Esophagus muscularis mucosa (tissue), 4 donors: ENCODE measurements around the gene ACOXL.

ENCODE experiments used
- EP300 ChIP-seq: sonication (generic); formaldehyde crosslinking; IDR thresholded peaks from one replicate; pipeline ENCODE4 v1.6.1; 2017; ENCODE audit warnings: antibody characterized with exemption
- POLR2A ChIP-seq: fragments of 450-650 bp; IDR thresholded peaks from one replicate; pipeline ENCODE4 v1.6.1; 2017; ENCODE audit warnings: antibody characterized with exemption, moderate library complexity, mild to moderate bottlenecking, low read depth
- POLR2AphosphoS5 ChIP-seq, 2 donors: sonication (generic); formaldehyde crosslinking; IDR thresholded peaks; one replicate each; pipeline ENCODE4 v1.6.1; 2017; ENCODE audit warnings: antibody characterized with exemption in 2 of 2
- TF ChIP-seq, protein P1 (sequence below), 3 experiments: fragments of 200-600 bp in 2 of 3; fragments of 450-650 bp in 1 of 3; sonication (generic) in 2 of 3; IDR thresholded peaks; one replicate each; pipeline ENCODE4 v1.5.1; 2017 to 2019; ENCODE audit warnings: antibody characterized with exemption in 3 of 3, mild to moderate bottlenecking in 2 of 3, moderate library complexity in 1 of 3

GRCh38 chr2:110720547-110720946 lies 11.8 kb upstream of the ACOXL start:
- TF ChIP-seq, protein P1, sequence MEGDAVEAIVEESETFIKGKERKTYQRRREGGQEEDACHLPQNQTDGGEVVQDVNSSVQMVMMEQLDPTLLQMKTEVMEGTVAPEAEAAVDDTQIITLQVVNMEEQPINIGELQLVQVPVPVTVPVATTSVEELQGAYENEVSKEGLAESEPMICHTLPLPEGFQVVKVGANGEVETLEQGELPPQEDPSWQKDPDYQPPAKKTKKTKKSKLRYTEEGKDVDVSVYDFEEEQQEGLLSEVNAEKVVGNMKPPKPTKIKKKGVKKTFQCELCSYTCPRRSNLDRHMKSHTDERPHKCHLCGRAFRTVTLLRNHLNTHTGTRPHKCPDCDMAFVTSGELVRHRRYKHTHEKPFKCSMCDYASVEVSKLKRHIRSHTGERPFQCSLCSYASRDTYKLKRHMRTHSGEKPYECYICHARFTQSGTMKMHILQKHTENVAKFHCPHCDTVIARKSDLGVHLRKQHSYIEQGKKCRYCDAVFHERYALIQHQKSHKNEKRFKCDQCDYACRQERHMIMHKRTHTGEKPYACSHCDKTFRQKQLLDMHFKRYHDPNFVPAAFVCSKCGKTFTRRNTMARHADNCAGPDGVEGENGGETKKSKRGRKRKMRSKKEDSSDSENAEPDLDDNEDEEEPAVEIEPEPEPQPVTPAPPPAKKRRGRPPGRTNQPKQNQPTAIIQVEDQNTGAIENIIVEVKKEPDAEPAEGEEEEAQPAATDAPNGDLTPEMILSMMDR (IDR thresholded peaks at IDR 0.05), result no peak
- TF ChIP-seq POLR2AphosphoS5 (IDR thresholded peaks at IDR 0.05), result no peak
- no peak for TF ChIP-seq POLR2A
- TF ChIP-seq EP300, result no peak
